Fibroblast of gingiva (primary cell): ENCODE data around the gene STK11IP.

Experiments used
- DNase-seq: peaks from one replicate; pipeline ENCODE4 v3.0.0-alpha.2; 2011; ENCODE audit warnings: low read depth

Gene STK11IP

GRCh38 chr2:219616550-219616949, 18.9 kb downstream of the STK11IP start:
- no peak for DNase-seq

DNA sequence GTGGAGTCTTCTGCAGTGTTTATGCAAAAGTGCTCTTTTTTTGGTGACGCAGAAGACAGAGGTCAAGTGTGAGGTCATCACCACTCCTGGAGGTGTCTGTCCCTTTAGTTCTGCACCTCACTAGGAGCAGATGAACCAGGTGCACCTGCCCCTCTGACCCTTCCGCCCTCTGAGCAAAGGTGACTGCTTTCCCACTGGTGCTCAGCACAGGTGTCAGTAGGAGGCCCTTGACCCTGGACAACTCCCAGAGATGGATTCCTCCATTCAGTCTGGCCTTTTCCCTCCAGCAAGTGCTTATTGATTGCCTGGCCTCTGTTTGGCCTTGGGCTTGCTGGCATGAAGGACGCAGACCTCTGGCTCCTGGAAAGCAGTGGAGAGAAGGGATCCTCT, 21.1 kb downstream of the STK11IP start:
- no peak for DNase-seq

GRCh38 chr2:219619235-219619634, 21.6 kb downstream of the STK11IP start:
- no peak for DNase-seq

DNA sequence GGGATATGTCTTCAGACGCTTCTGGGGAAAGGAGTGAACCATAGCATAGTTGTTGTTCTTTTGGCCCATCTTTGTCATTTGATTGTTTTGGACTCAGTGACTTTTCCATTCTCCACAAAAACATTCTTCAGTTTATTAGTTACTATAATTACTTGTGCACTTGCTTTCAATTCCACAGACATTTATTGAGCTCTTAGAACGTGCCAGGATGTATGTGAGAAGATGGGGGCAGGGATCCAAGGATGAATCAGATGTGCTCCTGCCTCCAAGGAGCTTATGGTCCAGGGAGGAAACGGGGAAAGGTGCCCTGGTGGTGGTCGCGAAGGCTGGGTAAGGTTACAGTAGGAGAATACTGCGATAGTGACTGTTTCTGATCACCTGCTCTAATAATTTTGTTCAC, 22.9 kb downstream of the STK11IP start:
- DNase-seq = no peak

- DNase-seq = no peak
These were observed 24.3 kb downstream of the STK11IP start for GRCh38 chr2:219621935-219622334.

GRCh38 chr2:219622472-219622871, 24.8 kb downstream of the STK11IP start:
- DNase-seq = no peak

GRCh38 chr2:219624565-219624964, 26.9 kb downstream of the STK11IP start:
- DNase-seq = no peak

DNA sequence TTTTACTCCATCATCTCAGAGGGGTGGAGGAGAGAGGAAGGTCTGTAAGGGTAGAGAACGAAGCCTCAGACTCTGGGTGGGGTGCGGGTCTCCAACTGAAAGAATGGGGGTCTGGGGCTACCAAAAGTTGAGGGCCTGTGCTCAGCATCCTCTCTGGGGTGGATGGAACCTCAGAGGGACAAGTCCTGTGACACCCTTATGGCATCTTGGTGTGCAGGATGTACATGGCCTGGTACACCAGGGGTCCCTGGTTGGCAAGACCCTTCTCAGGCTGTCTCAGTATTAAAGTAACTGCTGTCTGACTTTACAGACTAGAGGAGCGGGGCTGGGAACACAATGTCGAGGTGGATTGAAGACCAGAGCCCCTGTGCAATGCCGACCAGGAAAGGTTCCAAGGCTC, 27.5 kb downstream of the STK11IP start:
- DNase-seq = no peak

GRCh38 chr2:219626540-219626939, 28.9 kb downstream of the STK11IP start:
- no peak for DNase-seq

GRCh38 chr2:219627103-219628100, 29.7 kb downstream of the STK11IP start, which contains the start of gene SLC4A3:
Gene SLC4A3, plus strand, starts transcription at chr2:219627630. Its CDS starts 363 bp downstream, at chr2:219627993.
- peak; percentile 12 for DNase-seq

GRCh38 chr2:219628235-219628985, 30.8 kb downstream of the STK11IP start:
- no peak for DNase-seq

- no peak for DNase-seq
These were observed 31.6 kb downstream of the STK11IP start for GRCh38 chr2:219628986-219629901.

DNA sequence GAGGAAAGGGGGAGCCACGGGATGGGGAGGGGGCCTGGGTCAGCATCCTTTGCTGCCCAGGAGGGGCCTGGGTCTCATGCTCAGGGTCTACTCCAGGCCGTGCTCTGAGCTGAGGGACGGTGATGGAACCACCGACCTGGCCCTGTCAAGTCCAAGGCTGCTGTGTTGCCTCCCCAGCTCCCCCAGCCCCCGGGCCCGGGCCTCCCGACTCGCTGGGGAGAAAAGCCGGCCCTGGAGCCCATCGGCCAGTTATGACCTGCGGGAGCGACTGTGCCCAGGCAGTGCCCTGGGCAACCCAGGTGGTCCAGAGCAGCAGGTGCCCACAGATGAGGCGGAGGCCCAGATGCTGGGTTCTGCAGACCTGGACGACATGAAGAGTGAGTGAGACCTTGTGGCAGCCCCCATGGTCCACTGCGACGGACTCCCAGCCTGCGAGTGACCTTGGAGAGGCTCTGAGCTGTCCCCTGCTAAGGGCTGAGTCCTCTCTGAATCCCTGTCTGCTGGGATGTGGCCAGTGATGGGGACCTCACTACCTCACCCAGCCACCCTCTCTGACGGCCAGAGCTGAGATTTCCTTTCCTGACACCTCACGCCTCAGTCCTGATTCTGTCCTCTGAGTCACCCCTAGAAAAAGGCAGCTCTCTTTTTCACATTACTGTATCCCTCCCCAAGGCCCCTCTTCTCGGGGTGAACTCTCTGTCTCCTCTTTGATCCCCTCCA, 32.5 kb downstream of the STK11IP start:
- no peak for DNase-seq

DNA sequence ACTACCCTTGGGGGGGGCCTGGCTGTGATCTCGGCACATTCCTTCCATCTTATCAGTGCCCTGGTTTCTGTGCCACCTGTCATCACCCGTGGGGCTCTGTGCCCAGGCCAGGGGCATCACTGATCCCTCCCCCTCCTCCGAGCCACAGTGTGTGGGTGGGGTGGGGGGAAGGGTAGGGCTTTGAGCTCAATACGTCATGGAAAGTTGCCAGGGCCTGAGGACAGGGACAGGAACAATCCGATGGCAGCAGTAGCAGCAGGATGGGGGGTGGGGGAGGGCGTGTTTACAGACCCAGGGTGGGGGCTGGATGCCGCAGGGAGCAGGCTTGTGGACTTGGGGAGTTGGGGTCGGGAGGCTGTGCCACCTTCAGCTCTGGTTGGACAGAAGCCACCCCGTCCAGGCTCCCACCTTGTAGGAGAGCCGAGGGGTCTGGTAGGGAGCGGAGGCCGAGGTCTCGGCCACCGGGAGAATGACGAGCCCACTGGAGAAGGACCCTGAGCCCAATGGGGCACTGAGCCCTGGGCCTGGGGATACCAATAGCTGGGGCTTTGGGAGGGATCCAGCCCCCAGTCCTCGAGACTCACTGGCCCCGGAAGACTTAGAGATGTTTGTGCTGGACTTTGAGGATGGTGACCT, 33.2 kb downstream of the STK11IP start:
- no peak for DNase-seq

DNA sequence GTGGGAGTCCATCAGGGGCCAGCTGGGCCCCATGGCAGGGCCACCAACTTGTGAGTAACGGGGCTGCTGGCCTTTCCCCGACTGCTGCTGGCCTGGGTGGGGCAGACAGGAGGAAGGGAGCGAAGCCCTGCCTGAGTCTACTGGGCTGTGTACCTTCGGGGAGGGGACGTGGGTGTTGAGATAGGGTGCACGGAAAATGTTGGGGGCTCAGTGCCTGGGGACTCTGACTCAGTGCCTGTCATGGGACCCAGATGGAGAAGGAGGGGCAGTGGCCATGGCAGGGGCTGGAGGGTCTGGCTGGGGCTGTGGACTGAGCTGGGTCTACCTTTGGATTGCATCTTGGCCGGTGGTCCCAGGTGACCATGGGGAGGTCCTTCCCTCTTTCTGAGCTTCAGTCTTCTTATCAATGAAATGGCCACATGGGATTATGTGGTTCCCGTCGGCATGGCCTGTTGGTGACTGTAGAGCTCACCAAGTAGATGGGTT, 33.8 kb downstream of the STK11IP start:
- no peak for DNase-seq

GRCh38 chr2:219631904-219632759, 34.5 kb downstream of the STK11IP start:
- DNase-seq = no peak

GRCh38 chr2:219632760-219633105, 35.1 kb downstream of the STK11IP start:
- no peak for DNase-seq

DNA sequence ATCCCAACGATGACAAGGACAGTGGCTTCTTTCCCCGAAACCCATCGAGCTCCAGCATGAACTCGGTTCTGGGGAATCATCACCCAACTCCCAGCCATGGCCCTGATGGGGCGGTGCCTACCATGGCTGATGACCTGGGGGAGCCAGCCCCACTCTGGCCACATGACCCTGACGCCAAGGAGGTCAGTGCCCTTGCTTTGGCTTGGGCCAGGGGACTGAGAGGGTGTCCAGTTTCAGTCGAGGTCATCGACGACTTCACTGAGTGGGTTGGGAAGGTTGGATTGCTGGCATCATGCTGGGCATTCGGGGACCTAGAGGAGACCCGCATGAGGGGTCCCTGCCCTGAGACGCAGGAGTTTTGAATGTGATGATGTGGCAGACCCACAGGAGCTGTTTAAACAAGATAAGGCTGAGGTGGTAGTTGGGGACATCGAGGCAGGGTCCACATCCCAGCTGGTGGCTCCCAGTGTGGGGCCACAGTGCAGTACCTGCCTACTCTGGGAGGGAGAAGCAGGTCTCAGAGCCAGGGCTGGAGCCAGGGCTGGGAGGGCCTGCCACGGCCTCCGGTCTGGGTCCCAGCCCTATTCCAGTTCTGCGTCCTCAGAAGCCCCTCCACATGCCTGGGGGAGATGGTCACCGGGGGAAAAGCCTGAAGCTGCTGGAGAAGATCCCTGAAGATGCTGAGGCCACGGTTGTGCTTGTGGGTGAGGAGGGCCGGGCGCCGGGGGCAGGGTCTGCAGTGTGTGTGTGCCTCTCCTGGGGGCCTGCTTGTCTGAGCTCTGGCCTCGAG, 35.8 kb downstream of the STK11IP start:
- no peak for DNase-seq
